BE2C (cell line): ENCODE data around the gene SYNGR3.

Experiments
- DNase-seq: peaks from one replicate; pipeline ENCODE4 v3.0.0-alpha.2; 2020
- H3K27me3 ChIP-seq: fragments of 250-450 bp; sonication (Bioruptor Pico); 2 replicates; pipeline ENCODE4 v1.5.1; 2020; ENCODE audit warnings: mild to moderate bottlenecking
- H3K36me3 ChIP-seq: fragments of 250-450 bp; sonication (Bioruptor Pico); 2 replicates; pipeline ENCODE4 v1.5.1; 2020; ENCODE audit warnings: mild to moderate bottlenecking
- H3K4me1 ChIP-seq: fragments of 250-450 bp; sonication (Bioruptor Pico); 2 replicates; pipeline ENCODE4 v1.5.1; 2020
- H3K4me3 ChIP-seq: 2 replicates; pipeline ENCODE4 v1.5.1; 2011; ENCODE audit warnings: low read depth, low read length
- H3K9me3 ChIP-seq: fragments of 250-450 bp; sonication (Bioruptor Pico); 2 replicates; pipeline ENCODE4 v1.5.1; 2020
- CTCF ChIP-seq: IDR thresholded peaks from 2 replicates; pipeline ENCODE4 v1.5.1; 2012; ENCODE audit warnings: mild to moderate bottlenecking, low read depth, low read length

Gene SYNGR3

DNA sequence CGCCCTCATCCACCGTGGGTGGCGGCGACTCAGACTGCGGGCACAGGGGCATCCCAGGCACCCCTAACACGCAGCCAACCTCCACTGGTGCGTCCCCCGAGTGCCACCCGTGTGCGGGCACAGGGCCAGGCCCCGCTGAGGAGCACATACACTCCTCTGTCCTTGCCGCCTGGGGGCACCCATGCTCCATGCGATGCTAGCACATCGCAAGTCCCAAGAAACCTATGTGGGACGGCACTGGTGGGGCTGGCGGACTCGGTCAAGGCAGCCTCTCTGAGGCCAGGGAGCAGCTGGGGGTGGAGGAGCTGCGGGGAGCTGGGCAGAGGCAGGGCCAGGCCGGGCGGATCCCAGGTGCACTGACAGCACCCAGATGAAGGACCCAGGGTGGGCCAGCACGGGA lies 15.9 kb downstream of the SYNGR3 start:
- no peak overlapping the region; the same call in 1 of the 2 replicates for H3K4me3 ChIP-seq
- peak; percentile 89 for DNase-seq
- TF ChIP-seq CTCF, result peak; percentile 65
- peaks cover 29% of the 10 kb centered on the region for H3K4me1 ChIP-seq
- peaks cover 49% of the 10 kb centered on the region for H3K36me3 ChIP-seq
- no peaks in the 10 kb centered on the region for H3K27me3 ChIP-seq
- no peaks in the 10 kb centered on the region for H3K9me3 ChIP-seq

DNA sequence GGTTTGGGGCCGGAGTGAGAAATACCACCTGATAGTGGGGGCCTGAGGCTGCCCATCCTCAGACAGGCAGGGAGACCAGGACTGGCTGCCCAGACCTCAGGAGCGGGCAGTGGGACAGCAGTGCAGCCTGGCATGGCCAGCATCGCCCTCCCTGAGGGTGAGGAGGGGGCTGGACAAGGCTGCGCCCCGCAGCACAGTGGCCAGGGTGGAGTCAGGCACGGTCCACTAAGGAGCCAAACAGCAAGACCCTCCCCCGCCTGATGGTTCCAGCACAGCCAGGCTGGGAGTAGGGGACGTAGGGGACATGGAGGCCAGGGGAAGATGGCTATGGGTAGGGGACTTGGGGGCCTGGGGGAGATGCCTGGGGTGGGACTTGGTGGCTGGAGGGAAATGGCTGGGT lies 16.5 kb downstream of the SYNGR3 start:
- Histone ChIP-seq H3K4me1 (peaks cover 29% of the 10 kb centered on the region), H3K27me3 (no peaks in the 10 kb centered on the region), H3K9me3 (no peaks in the 10 kb centered on the region), H3K36me3 (peaks cover 42% of the 10 kb centered on the region), H3K4me3 (no peak overlapping the region)
- TF ChIP-seq CTCF, result no peak
- DNase-seq, result peak; percentile 13

- H3K36me3 ChIP-seq, result peaks cover 32% of the 10 kb centered on the region
- no peak for TF ChIP-seq CTCF
- H3K4me3 ChIP-seq, result peak overlapping the region; percentile 91
- H3K27me3 ChIP-seq, result no peaks in the 10 kb centered on the region
- no peak for DNase-seq
- H3K4me1 ChIP-seq, result peaks cover 29% of the 10 kb centered on the region
- no peaks in the 10 kb centered on the region for H3K9me3 ChIP-seq
Measured at GRCh38 chr16:2007081-2007836, 17.5 kb downstream of the SYNGR3 start.

DNA sequence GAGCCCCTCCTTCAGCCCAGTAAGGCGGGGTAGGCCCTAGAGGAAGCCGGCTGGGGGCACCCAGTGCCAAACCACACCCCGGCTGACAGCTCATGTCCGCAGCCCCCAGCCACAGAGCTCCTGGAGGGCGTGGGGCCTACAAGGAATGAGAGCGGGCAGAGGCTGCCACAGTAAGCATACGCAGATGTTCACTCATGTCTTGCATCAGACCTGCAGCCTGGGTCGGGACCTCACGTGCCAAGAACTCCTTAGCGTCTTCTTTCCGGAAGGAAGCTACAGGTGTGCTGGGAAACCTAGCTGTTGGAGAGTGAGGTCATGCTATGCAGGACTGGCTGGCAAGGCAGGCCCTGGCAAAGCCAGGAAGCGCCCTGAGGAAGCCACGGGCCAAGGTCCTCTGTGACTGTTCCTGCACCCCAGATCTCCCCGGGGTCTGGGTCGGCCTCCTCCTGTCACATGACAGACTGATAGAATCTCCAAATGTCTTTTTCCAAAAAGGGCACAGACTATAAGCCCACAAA lies 18.3 kb downstream of the SYNGR3 start:
- Histone ChIP-seq H3K4me3 (peak overlapping the region; percentile 91), H3K9me3 (no peaks in the 10 kb centered on the region), H3K27me3 (no peaks in the 10 kb centered on the region), H3K4me1 (peaks cover 29% of the 10 kb centered on the region), H3K36me3 (peaks cover 24% of the 10 kb centered on the region)
- DNase-seq, result no peak
- TF ChIP-seq CTCF, result no peak

DNA sequence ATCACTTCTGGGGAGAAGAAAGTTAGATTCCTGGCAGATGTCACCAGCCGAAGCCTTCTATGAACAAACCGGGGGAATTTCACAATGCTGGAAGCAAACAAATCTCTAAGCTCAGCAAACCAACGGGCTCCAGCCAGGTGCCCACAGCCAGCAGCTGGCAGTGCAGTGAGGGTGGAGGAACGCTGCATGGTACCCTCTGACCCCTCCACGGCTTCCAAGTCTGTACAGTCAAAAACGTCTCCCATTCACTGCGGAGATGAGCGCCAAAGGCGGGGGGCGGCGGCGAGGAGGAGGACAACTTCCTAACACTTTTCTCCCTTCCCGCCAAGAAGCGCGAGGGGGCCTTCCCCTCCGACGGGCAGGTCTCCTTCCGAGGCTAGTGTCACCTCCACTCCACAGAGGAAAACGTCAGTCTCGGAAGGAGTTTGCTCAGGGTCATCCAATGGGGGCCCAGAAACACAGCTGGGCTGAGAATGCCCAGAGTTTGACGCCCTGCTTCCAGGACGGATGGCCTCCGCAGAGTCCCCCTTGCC lies 18.9 kb downstream of the SYNGR3 start:
- DNase-seq, result no peak
- TF ChIP-seq CTCF, result no peak

GRCh38 chr16:2009164-2009711 lies 19.5 kb downstream of the SYNGR3 start:
- peaks cover 26% of the 10 kb centered on the region for H3K4me1 ChIP-seq
- H3K27me3 ChIP-seq, result no peaks in the 10 kb centered on the region
- no peaks in the 10 kb centered on the region for H3K9me3 ChIP-seq
- peaks cover 17% of the 10 kb centered on the region for H3K36me3 ChIP-seq
- peak overlapping the region; percentile 91 for H3K4me3 ChIP-seq
- no peak for DNase-seq
- no peak for TF ChIP-seq CTCF

More for the DNA sequence above, 18.9 kb downstream of the SYNGR3 start:
- peaks cover 29% of the 10 kb centered on the region for H3K4me1 ChIP-seq
- H3K9me3 ChIP-seq, result no peaks in the 10 kb centered on the region
- H3K4me3 ChIP-seq, result peak overlapping the region; percentile 91
- no peaks in the 10 kb centered on the region for H3K27me3 ChIP-seq
- H3K36me3 ChIP-seq, result peaks cover 18% of the 10 kb centered on the region
